ENCODE data around the gene BANF1. TPM values are rescaled to one million over a fixed set of nuclear protein-coding genes. Genes with fewer than 3 reads are reported as not detected.
A peak's percentile ranks its signal among the peaks of the same experiment; 100 is the strongest.
"Not testable (repeated sequence)": the region's sequence is repeated elsewhere in the genome, so short reads cannot be mapped to it uniquely, and the experiment has no call there.

Gene BANF1
- total RNA-seq, 2 donors from 2014 or later = 44.4 to 62.3 TPM

DNA sequence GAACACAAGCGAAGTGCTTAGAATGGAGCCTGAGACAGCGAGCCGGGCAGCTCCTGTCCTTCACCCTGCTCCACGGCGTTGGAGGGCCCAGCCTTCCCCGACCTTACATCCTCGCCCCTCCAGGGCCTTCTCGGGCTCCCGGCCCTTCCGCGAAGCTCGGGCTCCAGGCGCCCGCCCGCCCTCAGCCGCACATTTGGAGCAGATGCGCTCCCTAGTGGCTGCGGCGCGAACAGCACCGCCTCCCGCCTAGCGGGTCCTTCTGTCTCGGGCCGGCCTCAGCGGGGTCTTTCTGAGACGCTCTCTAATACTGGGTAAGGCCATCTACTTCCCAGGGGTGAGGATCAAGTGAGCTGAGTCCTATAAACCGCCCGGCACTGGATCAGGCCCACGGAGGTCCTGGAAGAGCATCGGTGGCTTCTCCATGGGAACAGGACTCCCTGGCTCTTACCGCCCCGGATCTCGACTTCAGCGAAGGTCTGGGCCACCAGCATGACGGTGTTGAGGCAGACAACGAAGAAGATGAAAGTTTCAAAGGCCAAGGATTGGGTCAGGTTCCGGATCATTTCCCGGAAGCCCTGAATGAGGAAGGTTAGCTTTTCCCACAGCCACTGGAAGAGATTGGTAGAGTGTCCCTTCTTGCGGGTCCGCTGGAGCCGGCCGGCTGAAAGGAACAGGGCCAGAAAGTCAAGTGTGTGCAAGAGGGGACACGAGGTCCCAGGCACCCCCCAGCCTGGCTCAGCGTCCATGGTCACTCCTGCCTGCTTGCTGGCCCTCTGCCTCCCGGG, 20.3 kb downstream of the BANF1 start:
- peak; percentile 66 to 82 (median 74) for DNase-seq
- no peaks in the 10 kb centered on the region for H3K36me3 ChIP-seq (replicated peaks in 1 of 2; ENCODE audit: insufficient read depth in 1 of 2, low read depth in 2 of 2)
- no peaks in the 10 kb centered on the region for H3K27me3 ChIP-seq
- no peak overlapping the region for H3K4me3 ChIP-seq
- intact Hi-C loops (cut with DNase I) = no loop called here
- ATAC-seq = peak; percentile 89
- H3K9me3 ChIP-seq = no peaks in the 10 kb centered on the region
- H3K27ac ChIP-seq = no peak overlapping the region
- WGBS, 2 donors = 21 to 25% methylated on average over 18 to 39 of the region's 46 CpGs
- no peak for TF ChIP-seq POLR2A (IDR thresholded peaks at IDR 0.05)
- TF ChIP-seq, protein P1, sequence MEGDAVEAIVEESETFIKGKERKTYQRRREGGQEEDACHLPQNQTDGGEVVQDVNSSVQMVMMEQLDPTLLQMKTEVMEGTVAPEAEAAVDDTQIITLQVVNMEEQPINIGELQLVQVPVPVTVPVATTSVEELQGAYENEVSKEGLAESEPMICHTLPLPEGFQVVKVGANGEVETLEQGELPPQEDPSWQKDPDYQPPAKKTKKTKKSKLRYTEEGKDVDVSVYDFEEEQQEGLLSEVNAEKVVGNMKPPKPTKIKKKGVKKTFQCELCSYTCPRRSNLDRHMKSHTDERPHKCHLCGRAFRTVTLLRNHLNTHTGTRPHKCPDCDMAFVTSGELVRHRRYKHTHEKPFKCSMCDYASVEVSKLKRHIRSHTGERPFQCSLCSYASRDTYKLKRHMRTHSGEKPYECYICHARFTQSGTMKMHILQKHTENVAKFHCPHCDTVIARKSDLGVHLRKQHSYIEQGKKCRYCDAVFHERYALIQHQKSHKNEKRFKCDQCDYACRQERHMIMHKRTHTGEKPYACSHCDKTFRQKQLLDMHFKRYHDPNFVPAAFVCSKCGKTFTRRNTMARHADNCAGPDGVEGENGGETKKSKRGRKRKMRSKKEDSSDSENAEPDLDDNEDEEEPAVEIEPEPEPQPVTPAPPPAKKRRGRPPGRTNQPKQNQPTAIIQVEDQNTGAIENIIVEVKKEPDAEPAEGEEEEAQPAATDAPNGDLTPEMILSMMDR (IDR thresholded peaks at IDR 0.05) = peak; percentile 86 to 96 (median 89)
- H3K4me1 ChIP-seq = peaks cover 11% of the 10 kb centered on the region

DNA sequence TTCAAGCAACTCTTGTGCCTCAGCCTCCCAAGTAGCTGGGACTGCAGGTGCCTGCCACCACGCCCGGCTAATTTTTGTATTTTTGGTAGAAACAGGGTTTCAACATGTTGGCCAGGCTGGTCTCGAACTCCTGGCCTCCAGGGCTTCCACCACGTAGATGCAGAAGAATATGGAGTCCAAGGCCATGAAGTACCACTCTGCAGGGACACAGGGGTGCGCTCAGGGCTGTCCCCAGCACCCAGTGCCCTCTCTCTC, 20.8 kb downstream of the BANF1 start:
- H3K27ac ChIP-seq; H3K36me3 ChIP-seq (replicated peaks in 1 of 2; ENCODE audit: insufficient read depth in 1 of 2, low read depth in 2 of 2); H3K4me3 ChIP-seq; H3K27me3 ChIP-seq; intact Hi-C loops (cut with DNase I); ATAC-seq; H3K9me3 ChIP-seq; DNase-seq: not testable (repeated sequence)
- peaks cover 11% of the 10 kb centered on the region for H3K4me1 ChIP-seq
- 66 to 67% methylated on average over 5 of the region's 5 CpGs for WGBS, 2 donors

DNA sequence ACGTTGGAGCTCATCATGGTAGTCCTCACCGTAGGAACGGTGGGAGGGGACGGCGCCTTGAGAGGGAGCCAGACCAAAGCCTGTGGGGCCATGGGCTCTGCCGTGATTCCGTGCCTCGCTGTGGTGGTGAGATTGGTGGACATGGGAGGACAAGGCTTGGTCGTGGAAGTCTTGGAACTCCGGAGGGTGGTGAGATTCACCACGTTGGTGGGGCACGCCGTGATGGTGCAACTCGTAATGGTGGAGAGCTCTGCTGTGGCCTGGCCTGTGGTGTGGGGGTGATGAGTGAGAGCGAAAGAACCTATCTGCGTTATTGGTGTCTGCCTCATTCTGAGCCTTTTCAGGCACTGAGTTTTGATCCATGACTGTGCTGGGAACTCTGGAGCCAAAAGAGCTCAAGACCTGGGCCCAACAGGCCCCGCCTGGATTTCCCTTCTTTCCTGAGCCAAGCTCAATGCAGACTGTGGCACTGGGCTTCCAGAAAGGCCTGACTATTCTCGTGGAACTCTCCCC, 23.8 kb downstream of the BANF1 start, which contains the start of gene CATSPER1:
Gene CATSPER1 (minus strand): TSS at position 463 of the 513 bp plus-strand sequence. CDS start 100 bp downstream, at position 363.
- Histone ChIP-seq H3K4me3 (no peak within 1 kb of the TSS), H3K27me3 (no peaks in the 10 kb centered on the region), H3K9me3 (no peaks in the 10 kb centered on the region), H3K4me1 (peaks cover 11% of the 10 kb centered on the region), H3K36me3 (replicated peaks in 1 of 2; ENCODE audit: insufficient read depth in 1 of 2, low read depth in 2 of 2) (no peaks in the 10 kb centered on the region), H3K27ac (no peak within 1 kb of the TSS)
- 84 to 90% methylated on average over 13 to 18 of the region's 18 CpGs for WGBS, 2 donors
- ATAC-seq = no peak
- intact Hi-C loops (cut with DNase I) = no loop called here
- no peak for TF ChIP-seq POLR2A (IDR thresholded peaks at IDR 0.05)
- TF ChIP-seq, protein P1 (IDR thresholded peaks at IDR 0.05) = no peak
- DNase-seq = no peak

DNA sequence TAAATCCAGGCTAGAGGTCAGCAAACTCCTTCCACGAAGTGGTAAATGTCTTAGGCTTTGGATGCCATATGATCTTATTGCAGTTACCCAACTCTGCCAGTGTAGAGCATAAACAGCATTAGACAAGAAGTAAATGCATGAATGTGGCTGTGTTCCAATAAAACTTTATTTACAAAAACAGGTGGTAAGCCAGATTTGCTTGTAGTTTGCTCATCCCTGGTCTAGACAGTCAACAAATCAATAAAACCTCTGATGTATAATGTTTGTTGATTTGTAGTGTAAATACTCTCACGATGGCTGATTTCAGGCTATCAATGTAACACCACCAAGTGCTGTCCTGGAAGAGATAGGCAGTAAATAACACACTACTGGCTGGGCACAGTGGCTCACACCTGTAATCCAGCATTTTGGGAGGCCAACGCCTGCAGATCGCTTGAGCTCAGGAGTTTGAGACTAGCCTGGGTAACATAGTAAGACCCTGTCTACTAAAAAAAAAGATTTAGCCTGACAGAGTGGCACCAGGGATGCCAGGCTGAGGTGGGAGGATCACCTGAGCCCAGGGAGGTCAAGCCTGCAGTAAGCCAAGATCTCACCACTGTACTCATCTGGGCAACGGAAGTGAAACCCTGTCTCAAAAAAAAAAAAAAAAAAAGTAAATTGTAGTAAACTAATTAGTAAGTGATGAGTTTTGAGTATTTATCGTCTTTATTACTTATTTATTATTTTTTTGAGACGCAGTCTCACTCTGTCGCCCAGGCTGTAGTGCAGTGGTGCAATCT, 30.8 kb downstream of the BANF1 start:
- H3K4me1 ChIP-seq = peaks cover 4% of the 10 kb centered on the region
- ATAC-seq (no peak), DNase-seq (no peak)
- no peaks in the 10 kb centered on the region for H3K27me3 ChIP-seq
- H3K9me3 ChIP-seq = no peaks in the 10 kb centered on the region
- WGBS, 2 donors = 76 to 80% methylated on average over 8 of the region's 8 CpGs
- H3K36me3 ChIP-seq (replicated peaks in 1 of 2; ENCODE audit: insufficient read depth in 1 of 2, low read depth in 2 of 2) = no peaks in the 10 kb centered on the region
- intact Hi-C loops (cut with DNase I) = no loop called here
- TF ChIP-seq, protein P1 (IDR thresholded peaks at IDR 0.05) = no peak
- no peak for TF ChIP-seq POLR2A (IDR thresholded peaks at IDR 0.05)
- no peak overlapping the region for H3K27ac ChIP-seq
- no peak overlapping the region for H3K4me3 ChIP-seq

DNA sequence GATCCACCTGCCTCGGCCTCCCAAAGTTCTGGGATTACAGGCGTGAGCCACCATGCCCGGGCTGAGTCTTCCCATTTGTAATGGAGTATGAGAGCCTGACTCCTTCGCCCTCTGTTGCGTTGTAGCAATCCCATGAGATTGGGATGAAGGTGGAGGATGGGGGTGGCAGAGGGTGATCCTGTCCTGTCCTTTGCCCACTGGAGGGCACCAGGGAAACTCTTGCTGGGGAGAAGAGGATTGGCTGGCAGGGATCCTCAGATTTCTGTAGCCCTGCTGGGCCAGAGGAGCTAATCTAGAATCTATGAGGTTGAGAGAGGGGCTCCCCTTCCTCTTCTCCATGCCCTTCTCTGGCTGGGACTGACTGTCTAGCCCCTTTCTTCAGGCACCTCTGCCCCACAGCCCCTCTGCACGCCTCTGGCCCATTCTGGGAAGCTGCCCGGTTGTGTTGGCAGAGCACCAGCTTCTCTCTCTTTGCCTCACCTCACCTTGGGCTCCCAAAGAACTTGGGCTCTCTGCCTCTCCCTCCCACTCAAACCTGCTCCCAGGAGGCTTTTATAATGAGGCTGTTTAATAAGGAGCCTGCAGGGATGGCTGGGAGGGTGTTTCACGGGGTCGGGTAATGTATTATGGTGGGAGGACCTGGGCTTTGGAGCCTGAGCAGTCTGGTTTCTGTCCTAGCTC, 33.5 kb downstream of the BANF1 start:
- no peak for TF ChIP-seq POLR2A (IDR thresholded peaks at IDR 0.05)
- TF ChIP-seq, protein P1 (IDR thresholded peaks at IDR 0.05) = no peak
- DNase-seq (peak in 1 of 4 donors; percentile 35), ATAC-seq (peak; percentile 33)
- no peaks in the 10 kb centered on the region for H3K36me3 ChIP-seq (replicated peaks in 1 of 2; ENCODE audit: insufficient read depth in 1 of 2, low read depth in 2 of 2)
- no peak overlapping the region for H3K27ac ChIP-seq
- intact Hi-C loops (cut with DNase I) = no loop called here
- H3K4me3 ChIP-seq = no peak overlapping the region
- no peaks in the 10 kb centered on the region for H3K9me3 ChIP-seq
- no peaks in the 10 kb centered on the region for H3K27me3 ChIP-seq
- 60 to 75% methylated on average over 7 to 9 of the region's 9 CpGs for WGBS, 2 donors
- H3K4me1 ChIP-seq = peaks cover 10% of the 10 kb centered on the region

Measured in body of pancreas (tissue), 4 donors.